ENCODE measurements around the gene ZDHHC8.

DNA sequence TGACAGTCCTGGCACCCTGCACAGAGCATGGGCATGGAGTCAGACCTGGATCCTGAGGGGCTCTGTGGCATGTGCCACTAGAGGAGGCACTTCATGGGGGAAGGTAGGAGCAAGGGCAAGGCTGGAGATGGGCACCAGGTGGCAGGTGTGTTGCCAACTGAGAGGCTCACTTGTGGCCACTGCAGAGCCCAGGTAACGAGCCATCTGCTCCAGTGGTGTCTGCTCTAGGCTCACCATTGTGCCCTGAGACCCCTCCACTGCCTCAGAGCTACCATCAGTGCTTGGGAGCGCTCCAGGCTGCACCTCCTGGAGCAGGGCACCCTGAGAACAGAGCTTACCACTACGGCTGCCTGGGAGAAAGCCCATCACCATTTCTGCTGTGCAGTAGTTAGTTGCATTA, 1.3 kb upstream of the ZDHHC8 start:
- TF ChIP-seq, protein P1, sequence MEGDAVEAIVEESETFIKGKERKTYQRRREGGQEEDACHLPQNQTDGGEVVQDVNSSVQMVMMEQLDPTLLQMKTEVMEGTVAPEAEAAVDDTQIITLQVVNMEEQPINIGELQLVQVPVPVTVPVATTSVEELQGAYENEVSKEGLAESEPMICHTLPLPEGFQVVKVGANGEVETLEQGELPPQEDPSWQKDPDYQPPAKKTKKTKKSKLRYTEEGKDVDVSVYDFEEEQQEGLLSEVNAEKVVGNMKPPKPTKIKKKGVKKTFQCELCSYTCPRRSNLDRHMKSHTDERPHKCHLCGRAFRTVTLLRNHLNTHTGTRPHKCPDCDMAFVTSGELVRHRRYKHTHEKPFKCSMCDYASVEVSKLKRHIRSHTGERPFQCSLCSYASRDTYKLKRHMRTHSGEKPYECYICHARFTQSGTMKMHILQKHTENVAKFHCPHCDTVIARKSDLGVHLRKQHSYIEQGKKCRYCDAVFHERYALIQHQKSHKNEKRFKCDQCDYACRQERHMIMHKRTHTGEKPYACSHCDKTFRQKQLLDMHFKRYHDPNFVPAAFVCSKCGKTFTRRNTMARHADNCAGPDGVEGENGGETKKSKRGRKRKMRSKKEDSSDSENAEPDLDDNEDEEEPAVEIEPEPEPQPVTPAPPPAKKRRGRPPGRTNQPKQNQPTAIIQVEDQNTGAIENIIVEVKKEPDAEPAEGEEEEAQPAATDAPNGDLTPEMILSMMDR (IDR thresholded peaks at IDR 0.05; ENCODE audit: low read depth, low read length), result no peak
- no peak for TF ChIP-seq POLR2A (IDR thresholded peaks at IDR 0.05; ENCODE audit: extremely low read depth, insufficient read length)
- TF ChIP-seq MYC (IDR thresholded peaks at IDR 0.05; ENCODE audit: low read depth, low read length), result no peak
- TF ChIP-seq, protein P2, sequence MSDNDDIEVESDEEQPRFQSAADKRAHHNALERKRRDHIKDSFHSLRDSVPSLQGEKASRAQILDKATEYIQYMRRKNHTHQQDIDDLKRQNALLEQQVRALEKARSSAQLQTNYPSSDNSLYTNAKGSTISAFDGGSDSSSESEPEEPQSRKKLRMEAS (IDR thresholded peaks at IDR 0.05; ENCODE audit: low read depth, low read length), result no peak
